ENCODE results near the gene AFF2. TPM values are rescaled to one million over a fixed set of nuclear protein-coding genes. Genes with fewer than 3 reads are reported as not detected.

Gene AFF2
- total RNA-seq, 2 donors from 2014 or later: 0.89 to 3.2 TPM

DNA sequence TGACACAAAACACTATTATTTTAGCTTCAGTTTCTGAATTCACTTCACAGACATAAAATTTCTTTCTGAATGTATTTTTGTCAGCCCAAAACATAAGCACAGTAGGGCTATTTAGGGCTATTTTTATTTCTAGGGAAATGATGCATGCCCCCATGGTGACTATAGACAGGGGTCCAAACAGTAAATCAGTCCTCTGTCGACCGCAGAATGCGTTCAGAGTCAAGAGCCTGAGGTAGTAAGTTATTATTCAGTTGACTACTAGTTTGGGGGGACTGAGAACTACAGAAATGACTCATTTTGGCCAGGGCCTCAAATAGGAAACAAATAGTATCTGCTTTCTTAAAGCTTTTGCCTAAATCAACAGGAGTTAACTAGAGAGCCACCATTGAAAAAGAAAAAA is 414.4 kb downstream of the AFF2 start:
- TF ChIP-seq, protein P1, sequence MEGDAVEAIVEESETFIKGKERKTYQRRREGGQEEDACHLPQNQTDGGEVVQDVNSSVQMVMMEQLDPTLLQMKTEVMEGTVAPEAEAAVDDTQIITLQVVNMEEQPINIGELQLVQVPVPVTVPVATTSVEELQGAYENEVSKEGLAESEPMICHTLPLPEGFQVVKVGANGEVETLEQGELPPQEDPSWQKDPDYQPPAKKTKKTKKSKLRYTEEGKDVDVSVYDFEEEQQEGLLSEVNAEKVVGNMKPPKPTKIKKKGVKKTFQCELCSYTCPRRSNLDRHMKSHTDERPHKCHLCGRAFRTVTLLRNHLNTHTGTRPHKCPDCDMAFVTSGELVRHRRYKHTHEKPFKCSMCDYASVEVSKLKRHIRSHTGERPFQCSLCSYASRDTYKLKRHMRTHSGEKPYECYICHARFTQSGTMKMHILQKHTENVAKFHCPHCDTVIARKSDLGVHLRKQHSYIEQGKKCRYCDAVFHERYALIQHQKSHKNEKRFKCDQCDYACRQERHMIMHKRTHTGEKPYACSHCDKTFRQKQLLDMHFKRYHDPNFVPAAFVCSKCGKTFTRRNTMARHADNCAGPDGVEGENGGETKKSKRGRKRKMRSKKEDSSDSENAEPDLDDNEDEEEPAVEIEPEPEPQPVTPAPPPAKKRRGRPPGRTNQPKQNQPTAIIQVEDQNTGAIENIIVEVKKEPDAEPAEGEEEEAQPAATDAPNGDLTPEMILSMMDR (IDR thresholded peaks at IDR 0.05): no peak
- Histone ChIP-seq H3K27me3 (no peaks in the 10 kb centered on the region), H3K36me3 (no peaks in the 10 kb centered on the region), H3K4me1 (no peaks in the 10 kb centered on the region), H3K9me3 (no peaks in the 10 kb centered on the region), H3K27ac (no peak overlapping the region), H3K4me3 (no peak overlapping the region)
- DNase-seq (ENCODE audit: low spot score): no peak

DNA sequence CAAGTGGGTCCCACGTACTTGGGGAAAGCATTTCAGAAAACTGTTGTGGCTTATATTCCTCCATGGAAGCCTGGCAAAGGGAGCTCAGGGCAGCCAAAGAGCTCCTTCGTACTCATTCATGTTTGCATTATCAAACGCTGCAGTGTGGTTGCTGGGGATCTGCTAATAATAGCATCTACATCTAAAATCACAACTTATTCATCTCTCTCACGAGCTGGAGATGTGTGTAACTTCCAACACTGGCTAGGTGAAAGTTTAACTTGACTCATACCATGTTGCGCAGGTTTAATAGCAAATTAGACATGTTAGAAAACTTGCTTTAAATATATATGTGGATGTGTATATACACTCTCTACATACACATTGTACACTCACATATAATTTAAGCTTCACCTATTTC is 415.1 kb downstream of the AFF2 start:
- H3K27me3 ChIP-seq: no peaks in the 10 kb centered on the region
- TF ChIP-seq, protein P1 (IDR thresholded peaks at IDR 0.05): no peak
- no peaks in the 10 kb centered on the region for H3K9me3 ChIP-seq
- H3K4me1 ChIP-seq: no peaks in the 10 kb centered on the region
- no peaks in the 10 kb centered on the region for H3K36me3 ChIP-seq
- H3K27ac ChIP-seq: no peak overlapping the region
- H3K4me3 ChIP-seq: no peak overlapping the region
- no peak for DNase-seq (ENCODE audit: low spot score)

DNA sequence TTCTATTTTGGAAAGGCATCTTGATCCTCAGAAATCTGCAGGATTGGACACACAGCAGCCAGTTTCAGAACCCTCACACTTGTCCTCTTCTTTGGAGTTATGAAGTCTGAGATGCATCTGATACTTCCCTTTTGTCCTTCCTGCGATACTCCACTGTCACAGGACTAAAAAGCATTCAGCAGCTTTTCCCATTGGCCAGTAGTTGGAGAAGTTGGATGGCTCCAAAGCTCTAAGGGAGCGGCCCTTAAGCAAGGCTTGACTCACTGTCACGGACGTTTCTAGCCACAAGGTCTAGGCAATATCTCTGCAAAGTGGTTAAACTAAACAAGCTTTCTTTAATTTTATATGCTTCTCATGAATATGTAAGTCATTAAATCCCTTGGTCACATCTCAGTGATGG is 417.0 kb downstream of the AFF2 start:
- no peak overlapping the region for H3K27ac ChIP-seq
- no peaks in the 10 kb centered on the region for H3K9me3 ChIP-seq
- no peaks in the 10 kb centered on the region for H3K36me3 ChIP-seq
- H3K27me3 ChIP-seq: no peaks in the 10 kb centered on the region
- TF ChIP-seq, protein P1 (IDR thresholded peaks at IDR 0.05): no peak
- H3K4me1 ChIP-seq: no peaks in the 10 kb centered on the region
- no peak overlapping the region for H3K4me3 ChIP-seq
- DNase-seq (ENCODE audit: low spot score): no peak

DNA sequence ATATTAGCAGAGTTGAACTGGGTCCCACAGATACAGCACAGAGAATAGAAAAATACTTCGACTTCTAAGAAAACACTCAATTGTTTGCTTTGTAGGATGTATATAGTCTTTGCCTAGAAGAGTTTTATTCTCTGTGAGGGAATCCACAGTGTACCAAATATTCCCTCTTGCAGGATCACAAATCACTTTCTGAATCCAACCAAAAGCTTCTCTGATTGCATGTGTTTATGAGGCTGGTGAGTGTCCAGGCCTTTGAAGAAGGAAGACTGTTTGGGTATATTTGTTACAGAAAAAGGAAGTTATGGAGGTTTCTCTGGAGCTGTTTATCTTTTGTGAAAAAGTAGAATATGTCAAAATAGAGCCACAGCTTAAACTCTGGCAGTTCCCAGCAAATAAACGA is 423.2 kb downstream of the AFF2 start:
- H3K4me1 ChIP-seq: no peaks in the 10 kb centered on the region
- no peaks in the 10 kb centered on the region for H3K27me3 ChIP-seq
- TF ChIP-seq, protein P1 (IDR thresholded peaks at IDR 0.05): no peak
- no peaks in the 10 kb centered on the region for H3K36me3 ChIP-seq
- no peak overlapping the region for H3K4me3 ChIP-seq
- H3K9me3 ChIP-seq: no peaks in the 10 kb centered on the region
- no peak for DNase-seq (ENCODE audit: low spot score)
- H3K27ac ChIP-seq: no peak overlapping the region

DNA sequence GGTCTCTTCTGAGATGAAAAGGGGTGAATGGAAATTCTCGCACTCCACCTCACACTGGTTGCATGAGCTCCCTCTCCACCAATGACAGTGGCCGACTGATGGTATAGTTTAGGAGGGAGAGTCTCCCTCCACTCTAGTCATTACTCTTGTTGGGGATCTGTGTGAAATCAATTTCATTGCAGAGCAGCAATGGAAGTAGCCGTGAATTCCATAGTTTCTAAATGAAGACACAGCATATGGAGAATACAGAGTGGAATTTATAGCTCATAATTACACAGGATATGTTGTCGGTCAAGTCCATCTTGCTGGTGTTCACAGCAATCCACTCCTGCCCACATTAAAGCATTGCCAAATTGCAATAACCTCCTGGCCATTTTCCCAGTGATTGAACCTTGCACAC is 426.0 kb downstream of the AFF2 start:
- H3K4me1 ChIP-seq: no peaks in the 10 kb centered on the region
- DNase-seq (ENCODE audit: low spot score): no peak
- H3K9me3 ChIP-seq: no peaks in the 10 kb centered on the region
- TF ChIP-seq, protein P1 (IDR thresholded peaks at IDR 0.05): no peak
- no peaks in the 10 kb centered on the region for H3K27me3 ChIP-seq
- no peak overlapping the region for H3K27ac ChIP-seq
- no peaks in the 10 kb centered on the region for H3K36me3 ChIP-seq
- H3K4me3 ChIP-seq: no peak overlapping the region

DNA sequence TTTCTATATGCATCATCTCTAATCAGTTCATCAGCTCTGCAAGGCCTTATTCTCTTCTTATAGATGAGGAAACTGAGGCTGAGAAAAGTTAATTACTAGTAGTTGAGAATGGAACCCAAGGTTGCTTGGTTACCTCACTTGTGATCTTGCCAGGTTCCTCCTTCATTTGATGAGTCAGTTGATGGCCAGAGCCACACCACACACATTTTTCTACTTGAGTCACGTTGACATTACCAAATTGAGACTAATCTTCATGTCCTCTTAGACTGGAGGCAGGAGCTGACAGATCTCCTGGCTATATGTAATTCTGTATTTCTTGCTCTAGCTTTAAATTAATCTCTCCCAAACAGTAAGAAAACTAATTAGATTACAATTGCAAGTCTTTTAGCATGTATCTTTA is 428.4 kb downstream of the AFF2 start:
- no peak for DNase-seq (ENCODE audit: low spot score)
- H3K36me3 ChIP-seq: no peaks in the 10 kb centered on the region
- H3K27me3 ChIP-seq: no peaks in the 10 kb centered on the region
- no peak overlapping the region for H3K27ac ChIP-seq
- H3K9me3 ChIP-seq: no peaks in the 10 kb centered on the region
- H3K4me3 ChIP-seq: no peak overlapping the region
- TF ChIP-seq, protein P1 (IDR thresholded peaks at IDR 0.05): no peak
- no peaks in the 10 kb centered on the region for H3K4me1 ChIP-seq

Measured in right atrium auricular region (tissue), 2 donors.